ENCODE data around the gene FOXF2.

The FOXF2 gene

GRCh38 chr6:1406306-1407072, 17.1 kb downstream of the FOXF2 start:
- no peak for DNase-seq (ENCODE audit: low spot score)

- no peak for DNase-seq (ENCODE audit: low spot score)
Observed at GRCh38 chr6:1407499-1407990, 18.2 kb downstream of the FOXF2 start.

- DNase-seq (ENCODE audit: low spot score), result no peak
Observed at GRCh38 chr6:1409774-1410465, 20.5 kb downstream of the FOXF2 start.

- DNase-seq (ENCODE audit: low spot score), result no peak
Observed at GRCh38 chr6:1412901-1413300, 23.5 kb downstream of the FOXF2 start.

- DNase-seq (ENCODE audit: low spot score), result no peak
Observed at GRCh38 chr6:1415416-1416063, 26.2 kb downstream of the FOXF2 start.

- no peak for DNase-seq (ENCODE audit: low spot score)
Observed at GRCh38 chr6:1416191-1416760, 26.9 kb downstream of the FOXF2 start.

- no peak for DNase-seq (ENCODE audit: low spot score)
Observed at GRCh38 chr6:1416820-1417219, 27.4 kb downstream of the FOXF2 start.

- DNase-seq (ENCODE audit: low spot score), result no peak
Observed at GRCh38 chr6:1417718-1418117, 28.3 kb downstream of the FOXF2 start.

- DNase-seq (ENCODE audit: low spot score), result no peak
Observed at GRCh38 chr6:1418471-1419191, 29.3 kb downstream of the FOXF2 start.

- no peak for DNase-seq (ENCODE audit: low spot score)
Observed at GRCh38 chr6:1420382-1420781, 31.0 kb downstream of the FOXF2 start.

- DNase-seq (ENCODE audit: low spot score), result no peak
Observed at GRCh38 chr6:1422290-1422689, 32.9 kb downstream of the FOXF2 start.

- DNase-seq (ENCODE audit: low spot score), result no peak
Observed at GRCh38 chr6:1423578-1423977, 34.2 kb downstream of the FOXF2 start.

- peak; percentile 12 for DNase-seq (ENCODE audit: low spot score)
Observed at GRCh38 chr6:1424306-1424927, 35.0 kb downstream of the FOXF2 start.

- DNase-seq (ENCODE audit: low spot score), result no peak
Observed at GRCh38 chr6:1426416-1426815, 37.0 kb downstream of the FOXF2 start.

- no peak for DNase-seq (ENCODE audit: low spot score)
Observed at GRCh38 chr6:1435806-1436205, 46.4 kb downstream of the FOXF2 start.

- DNase-seq (ENCODE audit: low spot score), result peak; percentile 51
Observed at GRCh38 chr6:1436334-1437306, 47.2 kb downstream of the FOXF2 start.

GRCh38 chr6:1437553-1438406, 48.4 kb downstream of the FOXF2 start:
- DNase-seq (ENCODE audit: low spot score), result no peak

GRCh38 chr6:1438471-1438881, 49.1 kb downstream of the FOXF2 start:
- no peak for DNase-seq (ENCODE audit: low spot score)

- no peak for DNase-seq (ENCODE audit: low spot score)
Observed at GRCh38 chr6:1439349-1439748, 50.0 kb downstream of the FOXF2 start.

All from SK-N-DZ (cell line).